ENCODE results near the gene COBL. TPM values are rescaled to one million over a fixed set of nuclear protein-coding genes. Genes with fewer than 3 reads are reported as not detected.

Gene COBL
- polyA plus RNA-seq, 1 donor (not counting 4 experiments of a cell fraction or from before 2014, with no cell fraction given) = 4.5 TPM

- no peaks in the 10 kb centered on the region for H4K20me1 ChIP-seq (ENCODE audit: control insufficient read depth, extremely low read depth, insufficient read depth, low read length)
- TF ChIP-seq EZH2 (IDR thresholded peaks at IDR 0.05; ENCODE audit: low read length) = no peak
- TF ChIP-seq CTCF (optimal IDR thresholded peaks at IDR 0.05 in 1 of 3, IDR thresholded peaks at IDR 0.05 in 1 of 3, conservative IDR thresholded peaks at IDR 0.05 in 1 of 3; ENCODE audit: extremely low read depth in 1 of 3, insufficient read depth in 2 of 3, low read length in 3 of 3) = peak in 1 of 3 experiments; percentile 38
- no peak overlapping the region for H3K4me3 ChIP-seq (ENCODE audit: control insufficient read depth in 2 of 3, extremely low read depth in 1 of 3, insufficient read depth in 2 of 3, low read depth in 1 of 3, low read length in 3 of 3)
These were observed 8.7 kb upstream of the COBL start for GRCh38 chr7:51325261-51325676.

GRCh38 chr7:51324206-51324898, 7.7 kb upstream of the COBL start:
- peaks cover 14% of the 10 kb centered on the region for H3K4me1 ChIP-seq (ENCODE audit: control insufficient read depth, extremely low read depth, insufficient read depth, low read length)
- H3K27ac ChIP-seq (ENCODE audit: control insufficient read depth, insufficient read depth, low read length) = no peak overlapping the region
- H3K9me3 ChIP-seq (ENCODE audit: control insufficient read depth, low read depth, low read length) = no peaks in the 10 kb centered on the region
- no peaks in the 10 kb centered on the region for H4K20me1 ChIP-seq (ENCODE audit: control insufficient read depth, extremely low read depth, insufficient read depth, low read length)
- dilution Hi-C loops (cut with MboI; ENCODE audit: extremely low pct_ligation_motif_present, low sequenced_read_pairs) = no loop called here
- no peak for DNase-seq (ENCODE audit: low read depth, low spot score)
- TF ChIP-seq EZH2 (IDR thresholded peaks at IDR 0.05; ENCODE audit: low read length) (no peak), CTCF (optimal IDR thresholded peaks at IDR 0.05 in 1 of 3, IDR thresholded peaks at IDR 0.05 in 1 of 3, conservative IDR thresholded peaks at IDR 0.05 in 1 of 3; ENCODE audit: extremely low read depth in 1 of 3, insufficient read depth in 2 of 3, low read length in 3 of 3) (no peak)
- H3K4me2 ChIP-seq (ENCODE audit: control insufficient read depth, extremely low read depth, insufficient read depth, low read depth, low read length) = peak overlapping the region; percentile 36
- no peak overlapping the region for H3K9ac ChIP-seq (ENCODE audit: control insufficient read depth, extremely low read depth, insufficient read depth, low read length)
- H3K9me1 ChIP-seq (ENCODE audit: control insufficient read depth, extremely low read depth, insufficient read depth, low read length) = no peaks in the 10 kb centered on the region
- H2AFZ ChIP-seq (ENCODE audit: control insufficient read depth, low read length) = no peak overlapping the region
- H3K4me3 ChIP-seq (ENCODE audit: control insufficient read depth in 2 of 3, extremely low read depth in 1 of 3, insufficient read depth in 2 of 3, low read depth in 1 of 3, low read length in 3 of 3) = no peak overlapping the region
- no peaks in the 10 kb centered on the region for H3K79me2 ChIP-seq (ENCODE audit: control insufficient read depth, insufficient read depth, low read length)
- no peaks in the 10 kb centered on the region for H3K36me3 ChIP-seq (ENCODE audit: control insufficient read depth in 2 of 2, extremely low read depth in 1 of 2, insufficient read depth in 2 of 2, low read length in 2 of 2)
- FAIRE-seq = peak; percentile 90
- H3K27me3 ChIP-seq (ENCODE audit: control insufficient read depth, extremely low read depth, insufficient read depth, low read length) = no peaks in the 10 kb centered on the region

More at GRCh38 chr7:51325261-51325676, 8.7 kb upstream of the COBL start:
- dilution Hi-C loops (cut with MboI; ENCODE audit: extremely low pct_ligation_motif_present, low sequenced_read_pairs) = no loop called here
- Histone ChIP-seq H2AFZ (ENCODE audit: control insufficient read depth, low read length) (no peak overlapping the region), H3K79me2 (ENCODE audit: control insufficient read depth, insufficient read depth, low read length) (no peaks in the 10 kb centered on the region), H3K27ac (ENCODE audit: control insufficient read depth, insufficient read depth, low read length) (no peak overlapping the region), H3K9me3 (ENCODE audit: control insufficient read depth, low read depth, low read length) (no peaks in the 10 kb centered on the region), H3K27me3 (ENCODE audit: control insufficient read depth, extremely low read depth, insufficient read depth, low read length) (no peaks in the 10 kb centered on the region), H3K9ac (ENCODE audit: control insufficient read depth, extremely low read depth, insufficient read depth, low read length) (no peak overlapping the region), H3K4me2 (ENCODE audit: control insufficient read depth, extremely low read depth, insufficient read depth, low read depth, low read length) (no peak overlapping the region), H3K36me3 (ENCODE audit: control insufficient read depth in 2 of 2, extremely low read depth in 1 of 2, insufficient read depth in 2 of 2, low read length in 2 of 2) (no peaks in the 10 kb centered on the region), H3K9me1 (ENCODE audit: control insufficient read depth, extremely low read depth, insufficient read depth, low read length) (no peaks in the 10 kb centered on the region), H3K4me1 (ENCODE audit: control insufficient read depth, extremely low read depth, insufficient read depth, low read length) (peaks cover 14% of the 10 kb centered on the region)
- no peak for DNase-seq (ENCODE audit: low read depth, low spot score)
- FAIRE-seq = peak; percentile 67
